Mesendoderm (in vitro differentiated cells): ENCODE measurements around the gene NFYC.

ENCODE experiments used
- DNase-seq: peaks from one replicate; pipeline ENCODE4 v3.0.0; 2013
- H2AK5ac ChIP-seq: 2 replicates; pipeline ENCODE4 v1.6.1; 2013; ENCODE audit warnings: low read length, inconsistent platforms
- H2BK120ac ChIP-seq: 2 replicates; pipeline ENCODE4 v1.6.1; 2013; ENCODE audit warnings: low read depth, mild to moderate bottlenecking, low read length, moderate library complexity, mixed read lengths
- H2BK15ac ChIP-seq: replicated peaks from 2 replicates; pipeline ENCODE4 v1.6.1; 2013; ENCODE audit warnings: low read depth, mild to moderate bottlenecking, moderate library complexity
- H2BK5ac ChIP-seq: 2 replicates; pipeline ENCODE4 v1.6.1; 2013; ENCODE audit warnings: low read length, inconsistent platforms
- H3K18ac ChIP-seq: 2 replicates; pipeline ENCODE4 v1.6.1; 2013; ENCODE audit warnings: mild to moderate bottlenecking, low read length, mixed read lengths
- H3K23ac ChIP-seq: one replicate; pipeline ENCODE4 v1.6.1; 2013; ENCODE audit warnings: low read length
- H3K27ac ChIP-seq: 2 replicates; pipeline ENCODE4 v1.5.1; 2013; ENCODE audit warnings: low read depth, mild to moderate bottlenecking, inconsistent platforms, low read length, moderate library complexity
- H3K27me3 ChIP-seq: 2 replicates; pipeline ENCODE4 v1.6.1; 2013; ENCODE audit warnings: low read length, control low read depth, mild to moderate bottlenecking, inconsistent platforms; ENCODE audit not compliant: insufficient read depth, poor library complexity
- H3K36me3 ChIP-seq: 2 replicates; pipeline ENCODE4 v1.6.1; 2013; ENCODE audit warnings: low read length, inconsistent platforms; ENCODE audit not compliant: control insufficient read depth, insufficient read depth
- H3K4ac ChIP-seq: one replicate; pipeline ENCODE4 v1.6.1; 2013; ENCODE audit warnings: low read depth, mild to moderate bottlenecking, low read length, moderate library complexity
- H3K4me1 ChIP-seq: 2 replicates; pipeline ENCODE4 v1.6.1; 2013; ENCODE audit warnings: low read depth, low read length, inconsistent platforms; ENCODE audit not compliant: control insufficient read depth
- H3K4me2 ChIP-seq: 2 replicates; pipeline ENCODE4 v1.6.1; 2013; ENCODE audit warnings: low read length
- H3K4me3 ChIP-seq: 2 replicates; pipeline ENCODE4 v1.5.1; 2013; ENCODE audit warnings: mild to moderate bottlenecking, low read length
- H3K56ac ChIP-seq: one replicate; pipeline ENCODE4 v1.6.1; 2013; ENCODE audit warnings: low read length
- H3K79me1 ChIP-seq: 2 replicates; pipeline ENCODE4 v1.6.1; 2013; ENCODE audit warnings: low read length, inconsistent platforms
- H3K79me2 ChIP-seq: 2 replicates; pipeline ENCODE4 v1.6.1; 2013; ENCODE audit warnings: mild to moderate bottlenecking, low read length; ENCODE audit not compliant: control insufficient read depth, insufficient read depth
- H3K9ac ChIP-seq: 2 replicates; pipeline ENCODE4 v1.6.1; 2013; ENCODE audit warnings: low read length, inconsistent platforms
- H4K5ac ChIP-seq: one replicate; pipeline ENCODE4 v1.6.1; 2013; ENCODE audit warnings: low read length
- H4K8ac ChIP-seq: one replicate; pipeline ENCODE4 v1.6.1; 2013; ENCODE audit warnings: low read depth, mild to moderate bottlenecking, control low read depth, low read length, moderate library complexity
- WGBS: extraction: QIAGEN DNeasy Blood & Tissue Kit; methylation state at CpG from one replicate; pipeline ENCODE4 v1.1.7; 2013; ENCODE audit warnings: low lambda C conversion rate, missing lambda C conversion rate; ENCODE audit not compliant: insufficient coverage; ENCODE audit errors: extremely low coverage; 5-methylcytosine and 5-hydroxymethylcytosine counted together

The NFYC gene

GRCh38 chr1:40742363-40743061 is 51.0 kb downstream of the NFYC start:
- Histone ChIP-seq H3K18ac (no peak overlapping the region), H3K56ac (no peak overlapping the region), H3K27me3 (no peaks in the 10 kb centered on the region), H3K79me1 (peaks cover 12% of the 10 kb centered on the region), H3K9ac (no peak overlapping the region), H4K8ac (no peak overlapping the region), H3K4me3 (no peak overlapping the region), H4K5ac (no peak overlapping the region), H2BK15ac (no peak overlapping the region), H3K27ac (no peak overlapping the region), H2BK5ac (no peak overlapping the region), H2AK5ac (no peak overlapping the region), H3K4me1 (no peaks in the 10 kb centered on the region), H3K23ac (no peak overlapping the region), H3K79me2 (peaks cover 3% of the 10 kb centered on the region), H2BK120ac (no peak overlapping the region), H3K4ac (no peak overlapping the region), H3K36me3 (peaks cover 3% of the 10 kb centered on the region), H3K4me2 (no peak overlapping the region)
- no peak for DNase-seq
- WGBS: no CpG with 5 or more reads among the region's 3 CpGs

GRCh38 chr1:40743452-40743851 is 51.9 kb downstream of the NFYC start:
- peaks cover 3% of the 10 kb centered on the region for H3K36me3 ChIP-seq
- no peak overlapping the region for H3K18ac ChIP-seq
- H3K4ac ChIP-seq: no peak overlapping the region
- H3K4me3 ChIP-seq: no peak overlapping the region
- H2BK120ac ChIP-seq: no peak overlapping the region
- H3K4me2 ChIP-seq: no peak overlapping the region
- no peaks in the 10 kb centered on the region for H3K27me3 ChIP-seq
- no peak overlapping the region for H3K23ac ChIP-seq
- H3K4me1 ChIP-seq: no peaks in the 10 kb centered on the region
- H3K9ac ChIP-seq: no peak overlapping the region
- no peak overlapping the region for H4K8ac ChIP-seq
- H4K5ac ChIP-seq: no peak overlapping the region
- no peak for DNase-seq
- no peak overlapping the region for H2AK5ac ChIP-seq
- no peak overlapping the region for H3K27ac ChIP-seq
- H3K79me2 ChIP-seq: peaks cover 3% of the 10 kb centered on the region
- H2BK15ac ChIP-seq: no peak overlapping the region
- WGBS: no CpG with 5 or more reads among the region's 3 CpGs
- H2BK5ac ChIP-seq: no peak overlapping the region
- no peak overlapping the region for H3K56ac ChIP-seq
- H3K79me1 ChIP-seq: peaks cover 10% of the 10 kb centered on the region

- Histone ChIP-seq H4K5ac (no peak overlapping the region), H3K4me3 (no peak overlapping the region), H2BK15ac (no peak overlapping the region), H4K8ac (no peak overlapping the region), H3K4me2 (no peak overlapping the region), H3K27ac (no peak overlapping the region), H3K18ac (no peak overlapping the region), H3K4me1 (no peaks in the 10 kb centered on the region), H3K23ac (no peak overlapping the region), H3K79me1 (peaks cover 10% of the 10 kb centered on the region), H2AK5ac (no peak overlapping the region), H3K9ac (no peak overlapping the region), H3K36me3 (peaks cover 3% of the 10 kb centered on the region), H3K79me2 (peaks cover 3% of the 10 kb centered on the region), H2BK120ac (no peak overlapping the region), H2BK5ac (no peak overlapping the region), H3K56ac (no peak overlapping the region), H3K27me3 (no peaks in the 10 kb centered on the region), H3K4ac (no peak overlapping the region)
- no peak for DNase-seq
- no CpG with 5 or more reads among the region's 3 CpGs for WGBS
Observed at GRCh38 chr1:40743860-40744259, 52.4 kb downstream of the NFYC start.

GRCh38 chr1:40745176-40745575 is 53.7 kb downstream of the NFYC start:
- Histone ChIP-seq H4K5ac (no peak overlapping the region), H3K18ac (no peak overlapping the region), H3K23ac (no peak overlapping the region), H3K4ac (no peak overlapping the region), H2BK5ac (no peak overlapping the region), H3K79me1 (peaks cover 10% of the 10 kb centered on the region), H3K9ac (no peak overlapping the region), H3K79me2 (peaks cover 3% of the 10 kb centered on the region), H3K36me3 (peaks cover 1% of the 10 kb centered on the region), H3K4me3 (no peak overlapping the region), H3K56ac (no peak overlapping the region), H3K4me2 (no peak overlapping the region), H2AK5ac (no peak overlapping the region), H3K27ac (no peak overlapping the region), H3K4me1 (no peaks in the 10 kb centered on the region), H3K27me3 (no peaks in the 10 kb centered on the region), H2BK120ac (no peak overlapping the region), H4K8ac (no peak overlapping the region), H2BK15ac (no peak overlapping the region)
- WGBS: no CpG with 5 or more reads among the region's 1 CpG
- DNase-seq: peak; percentile 13

- no peak overlapping the region for H3K56ac ChIP-seq
- H3K18ac ChIP-seq: no peak overlapping the region
- peaks cover 10% of the 10 kb centered on the region for H3K79me1 ChIP-seq
- H2AK5ac ChIP-seq: no peak overlapping the region
- H3K27ac ChIP-seq: no peak overlapping the region
- no peak overlapping the region for H3K4me2 ChIP-seq
- H4K5ac ChIP-seq: no peak overlapping the region
- no peaks in the 10 kb centered on the region for H3K4me1 ChIP-seq
- peaks cover 3% of the 10 kb centered on the region for H3K79me2 ChIP-seq
- DNase-seq: no peak
- no peak overlapping the region for H2BK15ac ChIP-seq
- H3K9ac ChIP-seq: no peak overlapping the region
- WGBS: no CpG with 5 or more reads among the region's 2 CpGs
- H3K36me3 ChIP-seq: peaks cover 1% of the 10 kb centered on the region
- H3K4me3 ChIP-seq: no peak overlapping the region
- H3K23ac ChIP-seq: no peak overlapping the region
- no peak overlapping the region for H3K4ac ChIP-seq
- no peaks in the 10 kb centered on the region for H3K27me3 ChIP-seq
- H2BK120ac ChIP-seq: no peak overlapping the region
- no peak overlapping the region for H2BK5ac ChIP-seq
- H4K8ac ChIP-seq: no peak overlapping the region
Observed at GRCh38 chr1:40746344-40747090, 55.0 kb downstream of the NFYC start.
